ENCODE results near the gene RIC1. TPM values are rescaled to one million over a fixed set of nuclear protein-coding genes. Genes with fewer than 3 reads are reported as not detected.

Gene RIC1
- total and polyA plus RNA-seq, 2 of the 8 experiments (the other 6 are each of a cell fraction or from before 2014, with no cell fraction given), result 10.7 to 24.5 TPM

GRCh38 chr9:5789489-5789888, 160.6 kb downstream of the RIC1 start:
- no peak for FAIRE-seq
- Histone ChIP-seq H3K9me3 (ENCODE audit: insufficient read depth in 2 of 2, low read depth in 1 of 2, low read length in 1 of 2) (no peaks in the 10 kb centered on the region), H4K20me1 (replicated peaks in 1 of 2; ENCODE audit: control insufficient read depth in 1 of 2, insufficient read depth in 2 of 2, low read length in 2 of 2) (no peaks in the 10 kb centered on the region), H4K5ac (ENCODE audit: insufficient read length, low read depth, low read length) (no peak overlapping the region), H2BK12ac (ENCODE audit: low read depth, low read length) (no peak overlapping the region), H3K56ac (replicated peaks; ENCODE audit: insufficient read length, low read depth, low read length) (no peak overlapping the region), H3K4ac (replicated peaks; ENCODE audit: insufficient read length, low read depth, low read length) (no peak overlapping the region), H3K27me3 (replicated peaks in 1 of 4; ENCODE audit: control insufficient read depth in 3 of 4, extremely low read depth in 1 of 4, insufficient read depth in 3 of 4, low read length in 3 of 4) (no peaks in the 10 kb centered on the region), H2AK5ac (ENCODE audit: low read depth, low read length) (no peak overlapping the region), H2BK20ac (ENCODE audit: low read length) (no peak overlapping the region), H4K91ac (replicated peaks; ENCODE audit: insufficient read length, low read length) (no peak overlapping the region), H3K27ac (ENCODE audit: low read depth, low read length) (no peak overlapping the region), H3K18ac (ENCODE audit: extremely low read depth, low read length) (no peak overlapping the region), H3K9ac (replicated peaks in 1 of 4; ENCODE audit: extremely low read depth in 1 of 4, low read depth in 3 of 4, low read length in 3 of 4) (no peak overlapping the region), H3K79me1 (ENCODE audit: low read depth, low read length) (no peaks in the 10 kb centered on the region), H2BK120ac (replicated peaks; ENCODE audit: low read depth, low read length) (no peak overlapping the region), H3K23me2 (ENCODE audit: low read depth, low read length) (no peaks in the 10 kb centered on the region), H3K23ac (ENCODE audit: insufficient read length) (no peak overlapping the region), H3K36me3 (ENCODE audit: control insufficient read depth in 2 of 4, insufficient read depth in 4 of 4, low read length in 3 of 4) (peaks cover 2 to 11% (median 7%) of the 10 kb centered on the region in 4 experiments; a peak in 5 of 8 replicates), H3K4me2 (ENCODE audit: insufficient read depth in 1 of 2, low read depth in 2 of 2, low read length in 2 of 2) (no peak overlapping the region), H3K4me1 (replicated peaks in 1 of 4; ENCODE audit: control insufficient read depth in 3 of 4, insufficient read depth in 4 of 4, low read length in 3 of 4) (no peaks in the 10 kb centered on the region; a peak in 1 of 7 replicates), H3K79me2 (ENCODE audit: control insufficient read depth in 1 of 2, insufficient read depth in 2 of 2, low read length in 2 of 2) (no peaks in the 10 kb centered on the region), H2BK15ac (ENCODE audit: low read length) (no peak overlapping the region), H2AFZ (ENCODE audit: low read length) (no peak overlapping the region), H3K4me3 (ENCODE audit: extremely low read depth in 1 of 4, insufficient read depth in 2 of 4, low read depth in 3 of 4, low read length in 4 of 4) (no peak overlapping the region), H3K14ac (ENCODE audit: insufficient read length) (no peak overlapping the region), H4K8ac (ENCODE audit: extremely low read depth, insufficient read depth, low read length) (no peak overlapping the region), H2BK5ac (ENCODE audit: low read depth, low read length) (no peak overlapping the region)
- 94% methylated on average over 4 of the region's 5 CpGs; no CpG with 5 or more reads in 1 of the 2 experiments for WGBS, 2 experiments (ENCODE audit: extremely low coverage in 1 of 2, insufficient coverage in 1 of 2, insufficient read length in 1 of 2, insufficient replicate concordance in 2 of 2, low coverage in 1 of 2, low lambda C conversion rate in 2 of 2, missing lambda C conversion rate in 1 of 2)
- CTCF ChIA-PET (ENCODE audit: partially characterized antibody), result interaction anchor here (0.7 to 1.4 kb wide), 2 partner anchors 15 to 95 kb away, joined by 3 to 4 read pairs; no protein-coding TSS in a partner anchor
- no peak for DNase-seq (ENCODE audit: low read depth in 1 of 2, low spot score in 2 of 2)
- no peak for TF ChIP-seq SUZ12 (IDR thresholded peaks at IDR 0.05; ENCODE audit: low read length)
- TF ChIP-seq MAFK (IDR thresholded peaks at IDR 0.05; ENCODE audit: low read depth, low read length), result no peak
- TF ChIP-seq KDM4A (IDR thresholded peaks at IDR 0.05; ENCODE audit: low read depth, low read length, severe bottlenecking), result no peak
- no peak for TF ChIP-seq TAF1 (IDR thresholded peaks at IDR 0.05; ENCODE audit: low read depth, low read length)
- no peak for TF ChIP-seq POU5F1 (IDR thresholded peaks at IDR 0.05; ENCODE audit: low read depth, low read length)
- no peak for TF ChIP-seq KDM1A (IDR thresholded peaks at IDR 0.05; ENCODE audit: borderline replicate concordance, low read length)
- TF ChIP-seq RBBP5 (IDR thresholded peaks at IDR 0.05; ENCODE audit: borderline replicate concordance, low read depth, low read length), result no peak
- TF ChIP-seq E2F6 (IDR thresholded peaks at IDR 0.05), result no peak
- TF ChIP-seq CTCF (IDR thresholded peaks at IDR 0.05; ENCODE audit: control extremely low read depth in 1 of 3, insufficient read depth in 1 of 3, low read depth in 1 of 3, low read length in 3 of 3), result no peak
- POLR2A ChIA-PET (ENCODE audit: partially characterized antibody), result no interaction called here
